Endometrial microvascular endothelial cells (primary cell): ENCODE measurements around the gene ZNF625. TPM values are rescaled to one million over a fixed set of nuclear protein-coding genes. Genes with fewer than 3 reads are reported as not detected.

Experiments used
- in situ Hi-C: cut with HindIII; loops from 2 replicates; pipeline ENCODE4 v1.10.0; 2017; ENCODE audit warnings: low sequenced_read_pairs, low pct_unique_long_range_greater_than_20kb; ENCODE audit errors: inconsistent ontology term
- total RNA-seq: library from RNA; depleted of rRNA; stranded (reverse); fragments of >200 nt; gene quantifications from one replicate; pipeline ENCODE4 v1.2.3, GENCODE V29; 2015; ENCODE audit errors: inconsistent ontology term

The ZNF625 gene
- total RNA-seq = 1.9 TPM

DNA sequence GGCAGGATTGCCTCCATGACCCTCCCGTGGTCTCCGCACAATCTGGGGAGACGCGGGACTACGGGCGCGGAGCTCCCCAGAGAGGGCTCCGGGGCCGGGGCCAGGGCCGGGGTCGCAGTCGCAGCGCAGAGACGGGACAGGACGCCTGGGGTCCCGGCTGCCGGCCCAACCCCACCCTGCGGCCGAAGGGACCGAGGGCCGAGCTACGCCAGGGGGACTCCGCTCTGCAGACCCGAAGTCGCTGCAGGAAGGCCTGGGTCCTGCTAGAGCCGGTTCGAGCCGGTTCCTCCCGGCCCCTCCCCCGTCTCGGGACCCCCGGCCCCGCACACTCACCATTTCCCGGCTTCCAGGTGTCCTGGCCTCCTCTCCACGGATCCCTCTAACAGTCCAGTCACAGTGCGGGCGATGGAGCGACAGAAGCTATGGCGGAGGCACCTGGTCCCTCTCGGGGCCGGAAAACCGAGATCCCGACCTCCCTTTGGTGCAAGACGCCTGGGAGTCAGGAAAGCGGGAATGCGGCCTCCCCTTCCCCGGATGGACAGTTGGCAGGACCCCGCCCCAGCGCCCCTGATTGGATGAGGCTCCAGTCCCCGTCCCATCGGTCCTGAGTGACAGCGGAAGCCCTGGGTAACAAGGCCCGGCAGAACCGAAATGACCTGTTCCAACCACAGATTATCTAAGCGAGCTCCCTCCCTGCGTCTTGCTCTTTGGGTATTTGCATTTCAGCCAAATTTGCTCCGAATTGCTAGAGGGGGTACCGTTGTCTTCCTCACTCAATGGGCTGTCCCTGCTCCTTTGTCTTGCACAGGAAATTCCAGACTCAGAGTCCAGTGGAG lies at the start of gene ZNF625:
ZNF625 (minus strand) TSS at position 512 of the 836 bp plus-strand sequence; CDS start at position 336, 176 bp downstream.
- in situ Hi-C loops = no loop called here

- in situ Hi-C loops = no loop called here
Observed at GRCh38 chr19:12205296-12205695, 48.8 kb upstream of the ZNF625 start.

DNA sequence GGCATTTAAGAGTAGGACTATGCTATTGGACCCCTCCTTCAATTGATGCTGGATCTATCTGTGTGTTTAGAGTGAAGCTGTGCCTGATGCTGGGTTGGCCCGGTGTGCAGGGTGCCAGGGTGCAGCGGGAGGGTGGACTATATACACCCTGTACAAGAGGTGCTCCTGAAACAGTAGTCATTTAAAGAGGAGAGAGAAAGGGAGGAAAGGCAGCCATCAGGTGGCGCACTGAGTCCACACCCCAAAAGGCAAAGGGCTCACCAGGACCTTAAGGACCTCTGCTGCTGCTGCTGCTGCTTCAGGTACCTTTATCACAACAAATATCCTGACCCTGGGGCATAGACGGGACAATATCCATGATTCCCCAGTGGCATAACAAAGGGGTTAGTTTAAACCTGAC lies 45.7 kb upstream of the ZNF625 start:
- in situ Hi-C loops = no loop called here

- in situ Hi-C loops = no loop called here
Observed at GRCh38 chr19:12199757-12200419, 43.4 kb upstream of the ZNF625 start.

DNA sequence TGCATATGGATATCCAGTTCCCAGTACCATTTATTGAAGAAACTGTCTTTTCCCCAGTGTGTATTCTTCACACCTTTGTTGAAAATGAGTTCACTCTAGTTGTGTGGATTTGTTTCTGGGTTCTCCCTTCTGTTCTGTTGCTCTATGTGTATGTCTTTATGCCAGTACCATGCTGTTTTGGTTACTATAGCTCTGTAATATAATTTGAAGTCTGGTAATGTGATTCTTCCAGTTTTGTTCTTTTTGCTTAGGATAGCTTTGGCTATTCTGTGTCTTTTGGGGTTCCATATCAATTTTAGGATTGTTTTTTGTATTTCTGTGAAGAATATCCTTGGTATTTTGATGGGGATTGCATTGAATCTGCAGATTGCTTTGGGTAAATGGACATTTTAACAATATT lies 41.6 kb upstream of the ZNF625 start:
- in situ Hi-C loops = no loop called here

- in situ Hi-C loops = no loop called here
Observed at GRCh38 chr19:12194827-12195731, 38.5 kb upstream of the ZNF625 start.

GRCh38 chr19:12187625-12188024 lies 31.1 kb upstream of the ZNF625 start:
- in situ Hi-C loops = no loop called here

DNA sequence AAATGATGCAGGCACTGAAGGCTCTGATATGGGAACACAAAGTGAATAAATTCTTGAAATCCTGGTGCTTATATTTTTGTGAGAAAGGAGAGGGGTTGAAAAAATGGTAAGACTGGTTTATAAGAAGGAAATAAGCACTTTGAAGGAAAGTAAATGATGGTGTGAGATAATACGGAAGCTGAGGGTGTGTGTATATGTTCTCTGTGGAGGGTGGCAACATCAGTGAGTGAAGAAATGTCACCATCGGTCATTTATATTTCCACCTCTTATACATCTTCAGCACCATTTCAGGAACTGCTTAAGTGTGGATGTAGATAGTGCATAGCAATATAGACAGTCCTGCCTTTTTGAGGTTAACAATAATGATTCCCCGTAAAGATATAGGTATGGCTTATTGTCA lies 23.8 kb upstream of the ZNF625 start:
- in situ Hi-C loops = no loop called here

DNA sequence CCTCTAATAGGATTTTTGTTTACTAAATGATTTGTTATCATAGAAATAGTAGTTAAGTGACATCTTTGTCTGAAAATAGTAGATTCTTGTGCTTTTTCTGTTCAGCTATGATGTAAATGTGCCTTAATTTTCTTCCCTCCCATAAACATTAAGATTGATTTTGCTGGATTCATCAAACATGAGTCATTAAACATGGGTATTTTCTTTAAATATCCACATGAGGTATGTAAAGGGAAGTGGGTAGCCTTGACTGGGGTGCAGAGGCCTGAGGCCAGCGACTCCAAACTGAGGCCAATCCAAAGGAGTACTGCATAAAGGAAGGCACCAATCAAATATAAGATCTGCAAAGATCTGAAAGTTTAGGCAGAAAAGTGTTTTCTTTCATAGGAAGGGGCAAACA lies 10.1 kb upstream of the ZNF625 start:
- in situ Hi-C loops = no loop called here

DNA sequence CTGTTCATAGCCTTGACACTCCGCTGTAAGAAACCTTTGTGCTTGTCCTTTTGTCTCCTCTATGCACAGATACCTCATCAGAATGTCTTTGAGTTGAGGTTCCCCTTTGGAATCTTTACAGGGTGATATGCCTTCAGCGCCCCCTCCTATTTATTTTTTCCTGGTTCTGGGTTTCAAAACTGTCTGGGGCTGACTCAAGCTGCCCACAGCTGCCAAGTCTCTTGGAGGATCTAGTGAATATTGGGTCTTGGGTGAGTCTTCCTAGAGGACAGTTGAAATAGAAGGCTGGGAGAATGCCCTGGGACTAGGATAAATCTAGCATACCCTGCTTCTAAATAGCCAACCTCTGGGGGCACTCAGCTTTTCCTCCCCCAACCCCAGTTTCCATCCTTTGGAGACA lies 7.3 kb upstream of the ZNF625 start:
- in situ Hi-C loops = no loop called here

DNA sequence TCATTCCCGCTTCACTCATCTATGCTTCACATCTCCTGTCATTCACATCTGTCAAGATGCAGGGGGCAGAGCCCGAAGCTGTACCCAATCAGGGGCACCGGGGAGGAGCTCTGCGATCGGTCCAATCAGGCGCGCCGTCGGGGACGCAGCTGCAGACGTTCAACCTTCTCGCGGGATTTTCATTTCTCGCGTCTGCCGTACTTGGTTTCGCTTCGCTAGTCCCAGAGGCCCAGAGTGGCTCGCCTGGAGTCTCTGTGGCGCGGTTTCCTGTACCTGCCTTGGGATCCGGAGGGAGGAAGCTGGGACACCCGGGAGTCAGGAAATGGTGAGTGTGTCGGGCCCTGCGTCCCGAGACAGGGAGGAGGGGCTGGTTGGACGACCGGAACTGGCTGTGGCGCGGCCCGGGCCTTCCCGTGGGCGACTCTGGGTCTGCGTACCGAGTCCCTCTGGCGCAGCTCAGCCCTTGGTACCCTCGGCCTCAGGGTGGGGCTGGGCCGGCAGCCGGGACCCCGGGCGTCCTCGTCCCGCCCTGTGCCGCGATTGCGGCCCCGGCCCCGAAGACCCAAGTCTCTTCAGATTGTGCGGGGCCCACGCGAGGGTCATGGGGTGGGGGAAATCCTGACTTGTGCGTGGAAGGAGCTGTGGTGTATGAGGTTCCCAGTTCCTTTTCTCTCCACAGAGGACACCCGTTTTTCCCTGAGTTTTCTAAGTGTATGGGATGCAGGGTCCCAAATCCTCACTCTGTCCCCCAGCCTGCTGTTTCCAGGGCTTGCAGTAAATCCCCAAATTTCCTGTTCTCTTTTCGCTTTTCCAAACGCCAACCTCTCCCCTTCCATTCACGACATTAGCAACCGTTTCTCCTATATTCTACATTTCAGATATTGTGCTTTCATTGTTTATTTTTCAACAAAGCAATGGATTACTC lies 6.6 kb upstream of the ZNF625 start, which contains the start of gene ZNF136:
ZNF136 (plus strand) TSS at position 215 of the 925 bp plus-strand sequence; CDS start at position 323, 108 bp downstream.
- in situ Hi-C loops = no loop called here

- in situ Hi-C loops = no loop called here
Observed at GRCh38 chr19:12162513-12162881, 6.0 kb upstream of the ZNF625 start.

- in situ Hi-C loops = no loop called here
Observed at GRCh38 chr19:12159773-12160414, 3.4 kb upstream of the ZNF625 start.

DNA sequence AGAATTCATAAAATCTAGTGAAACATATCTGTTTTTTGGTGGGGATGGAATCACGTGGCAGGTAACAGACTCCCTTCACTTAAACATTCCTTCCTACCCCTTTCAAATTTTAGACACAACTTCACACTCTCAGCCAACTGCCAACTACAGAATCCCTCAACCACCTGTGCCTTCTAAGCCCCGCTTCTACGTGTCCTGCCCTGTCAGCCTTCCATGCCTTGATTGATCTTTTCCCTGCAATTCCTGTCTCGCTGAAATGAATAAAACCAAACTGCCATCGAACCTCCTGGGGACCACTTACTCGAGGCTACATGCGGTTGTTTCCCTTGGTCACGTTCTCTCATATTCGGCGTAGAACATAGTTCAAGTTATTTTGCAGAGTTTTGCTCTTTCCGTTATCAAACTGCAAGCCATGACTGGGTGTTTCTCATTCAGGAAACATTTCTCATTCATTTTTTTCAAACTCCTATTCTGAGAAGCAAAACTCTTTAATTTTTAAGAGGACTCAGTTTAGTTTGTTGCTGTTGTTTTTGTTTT lies 1.1 kb downstream of the ZNF625 start:
- in situ Hi-C loops = no loop called here

DNA sequence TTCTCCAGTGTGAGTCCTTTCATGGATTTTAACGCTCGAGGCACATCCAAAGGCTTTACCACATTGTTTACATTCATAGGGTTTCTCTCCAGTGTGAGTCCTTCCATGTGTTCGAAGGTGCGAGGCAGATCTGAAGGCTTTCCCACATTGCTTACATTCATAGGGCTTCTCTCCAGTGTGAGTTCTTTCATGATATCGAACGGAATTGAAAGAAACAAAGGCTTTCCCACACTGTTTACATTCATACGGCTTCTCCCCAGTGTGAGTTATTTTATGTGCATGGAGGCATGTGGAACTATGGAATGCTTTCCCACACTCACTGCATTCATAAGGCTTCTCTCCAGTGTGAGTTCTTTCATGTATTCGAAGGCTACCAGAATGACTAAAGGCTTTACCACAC lies 11.2 kb downstream of the ZNF625 start:
- in situ Hi-C loops = no loop called here

DNA sequence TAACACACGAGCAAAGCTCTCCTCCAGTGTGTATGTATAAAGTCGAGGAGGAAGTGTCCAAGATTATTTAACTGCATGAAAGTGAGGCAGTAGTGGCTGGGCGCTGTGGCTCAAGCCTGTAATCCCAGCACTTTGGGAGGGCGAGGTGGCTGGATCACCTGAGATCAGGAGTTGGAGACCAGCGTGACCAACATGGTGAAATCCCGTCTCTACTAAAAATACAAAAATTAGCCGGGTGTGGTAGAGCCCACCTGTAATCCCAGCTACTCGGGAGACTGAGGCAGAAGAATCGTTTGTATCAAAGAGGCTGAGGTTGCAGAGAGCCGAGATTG lies 15.2 kb downstream of the ZNF625 start:
- in situ Hi-C loops = no loop called here

DNA sequence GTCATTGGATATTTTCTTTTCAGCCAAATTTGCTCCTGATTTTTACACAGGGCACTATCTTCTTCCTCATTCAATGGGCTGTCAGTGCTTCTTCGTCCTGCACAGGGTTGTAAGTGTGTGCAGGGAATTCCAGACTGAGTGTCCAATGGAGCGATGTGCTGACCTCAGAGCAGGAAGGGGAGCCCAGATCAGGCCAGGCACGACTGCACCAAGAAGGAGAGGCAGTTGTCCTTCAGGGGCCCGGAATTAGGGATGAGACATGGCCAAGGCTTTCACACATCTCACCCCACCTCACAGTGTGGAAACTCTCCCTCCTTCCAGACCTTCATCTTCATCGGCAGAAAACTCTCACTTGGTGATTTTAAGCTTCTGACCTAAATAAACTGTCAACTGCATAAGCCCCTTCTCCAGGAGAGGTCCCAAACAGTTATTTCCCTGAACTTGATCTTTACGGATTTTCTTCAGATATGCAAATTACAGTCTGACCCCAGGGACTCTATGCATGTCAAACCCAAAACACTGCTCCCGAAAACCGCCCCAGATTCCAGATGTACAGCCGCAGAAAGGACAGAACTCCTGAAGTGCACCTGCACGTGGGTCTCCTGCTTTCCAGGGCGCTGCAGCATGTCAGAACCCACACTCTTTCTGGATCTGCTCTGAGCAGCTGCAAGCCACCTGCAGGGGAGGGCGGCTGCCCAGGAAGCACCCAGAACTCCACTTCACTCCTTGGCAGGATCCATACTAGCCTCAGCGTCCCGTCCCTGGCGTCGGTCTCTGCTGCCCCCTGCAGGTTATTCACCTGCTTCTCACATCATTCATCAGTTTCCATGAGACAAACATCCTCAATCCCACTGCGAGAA lies 15.8 kb downstream of the ZNF625 start:
- in situ Hi-C loops = no loop called here
